Hippocampal formation (tissue), 2 donors: ENCODE measurements around the gene SLC2A4RG.
A peak's percentile ranks its signal among the peaks of the same experiment; 100 is the strongest.

Experiments
- DNase-seq, 2 donors: peaks; one replicate each; lab custom pipeline; 2025; lab: John Stamatoyannopoulos, UW

SLC2A4RG gene

DNA sequence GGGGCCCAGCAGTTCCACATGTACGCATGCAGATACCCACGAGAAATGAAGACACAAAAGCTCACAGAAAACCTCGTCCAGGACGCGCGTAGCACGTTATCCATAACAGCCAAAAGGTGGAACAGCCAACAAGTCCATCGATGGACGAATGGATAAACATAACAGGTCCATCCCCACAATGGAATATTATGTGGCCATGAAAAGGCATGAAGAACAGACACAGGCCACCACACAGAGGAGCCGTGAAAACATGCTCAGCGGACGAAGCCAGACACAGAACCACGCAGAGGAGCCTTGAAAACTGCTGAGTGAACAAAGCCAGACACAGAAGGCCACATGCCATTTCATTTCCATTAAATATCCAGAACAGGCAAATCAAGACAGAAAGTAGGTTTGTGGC lies 38.0 kb downstream of the SLC2A4RG start:
- no peak for DNase-seq

DNA sequence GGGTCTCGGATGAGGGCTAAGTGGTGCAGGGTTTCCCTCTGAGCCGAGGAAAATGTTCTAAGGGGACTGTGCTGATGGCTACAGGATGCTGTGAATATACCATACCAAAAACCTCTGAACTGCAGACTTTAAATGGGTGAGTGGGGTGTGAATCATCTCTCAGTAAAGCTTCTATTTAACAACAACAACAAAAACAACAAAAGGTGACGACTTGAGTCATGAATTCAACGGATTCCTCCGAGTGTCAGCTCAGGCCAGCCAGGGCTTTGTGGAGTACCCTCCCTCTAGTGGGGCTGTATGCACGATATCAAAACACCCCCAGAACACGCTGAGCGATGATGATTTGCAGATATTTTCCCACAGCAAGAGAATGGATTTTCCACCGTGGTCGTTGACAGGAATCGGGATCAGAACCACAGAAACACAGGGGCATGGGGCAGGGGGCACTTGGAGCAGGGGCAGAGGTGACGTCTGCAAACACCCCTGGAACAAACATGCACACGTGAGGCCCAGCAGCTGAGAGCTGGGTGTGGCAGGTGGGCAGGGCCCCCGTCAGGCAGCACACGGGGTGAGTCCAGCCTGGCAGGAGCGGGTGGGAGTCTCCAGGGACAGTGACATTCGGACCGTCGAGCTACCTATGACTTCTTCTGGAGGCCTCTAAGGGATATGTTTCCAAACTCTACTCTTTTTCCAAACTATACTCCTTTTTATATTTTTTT lies 38.6 kb downstream of the SLC2A4RG start:
- DNase-seq = no peak

DNA sequence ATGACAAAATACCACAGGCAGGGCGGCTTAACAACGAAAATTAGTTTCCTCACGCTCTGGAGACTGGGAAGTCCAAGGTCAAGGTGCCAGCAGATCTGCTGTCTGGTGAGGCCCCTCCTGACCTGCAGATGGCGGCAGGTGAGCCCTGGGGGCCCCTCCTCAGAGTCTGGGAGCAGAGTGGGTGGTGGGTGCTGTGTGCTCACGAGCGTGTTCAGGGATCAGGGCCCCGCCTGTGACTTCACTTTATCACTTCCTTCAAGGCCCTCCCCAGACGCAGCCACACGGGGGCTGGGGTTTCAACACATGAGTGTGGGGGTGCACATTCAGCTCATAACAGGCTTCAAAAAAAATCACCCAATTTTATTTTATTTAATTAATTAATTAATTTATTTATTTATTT lies 39.3 kb downstream of the SLC2A4RG start:
- DNase-seq = no peak

DNA sequence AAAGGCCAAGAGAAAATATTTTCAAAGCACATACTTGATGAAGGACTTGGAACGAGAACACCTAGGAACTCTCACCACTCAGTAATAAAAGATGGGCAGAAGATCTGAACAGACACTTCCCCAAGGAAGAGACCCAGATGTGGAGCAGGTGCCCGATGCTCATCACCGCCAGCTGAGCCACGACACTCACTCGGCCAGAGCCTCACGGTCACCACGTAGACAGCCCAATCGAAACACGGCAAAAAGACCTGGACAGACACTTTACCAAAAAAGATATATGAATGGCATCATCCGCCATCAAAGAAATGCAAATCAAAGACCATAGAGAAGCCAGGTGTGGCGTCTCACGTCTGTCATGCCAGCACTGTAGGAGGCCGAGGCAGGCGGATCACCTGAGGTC lies 41.6 kb downstream of the SLC2A4RG start:
- DNase-seq = no peak

DNA sequence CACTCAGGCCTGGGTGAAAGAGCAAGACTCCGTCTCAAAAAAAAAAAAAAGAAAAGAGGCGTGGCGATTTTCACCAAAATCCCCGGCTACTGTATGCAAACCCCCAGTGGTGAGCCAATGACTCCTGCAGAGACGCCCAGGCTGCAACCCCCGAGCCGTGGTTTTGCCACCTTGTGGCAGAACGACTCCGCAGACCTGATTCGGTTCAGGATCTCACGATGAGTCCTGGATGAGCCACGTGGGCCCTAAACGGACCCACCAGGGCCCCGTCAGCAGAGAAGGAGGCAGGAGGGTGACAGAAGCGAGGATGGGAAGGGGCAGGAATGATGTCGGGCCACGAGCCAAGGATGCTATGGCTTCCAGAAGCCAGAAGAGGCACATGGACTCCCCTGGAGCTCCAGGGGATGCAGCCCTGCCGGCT lies 42.5 kb downstream of the SLC2A4RG start:
- no peak for DNase-seq

DNA sequence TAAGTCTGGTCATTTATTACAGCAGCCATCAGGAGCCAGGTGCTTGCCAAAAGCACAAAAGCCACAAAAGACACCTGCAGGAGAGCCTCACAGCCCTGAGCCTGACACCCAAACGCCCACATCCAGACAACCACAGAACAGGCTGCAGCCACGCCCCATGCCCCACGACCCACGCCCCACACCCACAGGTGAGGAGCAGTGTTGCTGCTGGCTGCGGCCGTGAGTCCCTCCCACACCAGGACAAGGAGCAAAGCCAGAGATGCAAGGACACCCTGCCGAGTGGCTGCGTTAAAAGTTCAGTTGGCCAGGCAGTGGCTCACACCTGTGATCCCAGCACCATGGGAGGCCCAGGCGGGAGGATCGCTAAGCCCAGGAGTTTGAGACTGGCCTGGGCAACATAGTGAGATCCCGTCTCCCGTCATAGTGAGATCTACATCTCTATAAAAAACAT lies 43.0 kb downstream of the SLC2A4RG start:
- no peak for DNase-seq

DNA sequence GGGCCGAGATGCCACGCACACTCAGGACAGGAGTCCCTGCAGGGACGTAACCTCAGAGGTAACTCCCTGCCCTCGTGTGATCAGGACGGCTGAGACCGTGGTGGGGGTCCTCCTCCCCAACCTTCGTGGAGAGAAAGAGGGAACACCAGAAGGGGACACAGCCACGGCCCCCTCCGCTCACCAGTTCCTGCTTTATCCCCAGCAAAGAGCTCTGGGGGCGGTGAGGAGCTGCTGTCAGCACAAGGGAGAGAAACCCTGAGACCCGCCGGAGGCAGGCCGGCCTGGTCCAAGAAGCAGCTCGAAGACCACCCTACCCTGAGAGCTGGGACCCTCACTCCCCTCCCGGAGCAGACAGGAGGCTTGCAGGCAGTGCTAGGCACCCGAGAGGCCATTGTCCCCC lies 44.4 kb downstream of the SLC2A4RG start:
- DNase-seq = no peak

DNA sequence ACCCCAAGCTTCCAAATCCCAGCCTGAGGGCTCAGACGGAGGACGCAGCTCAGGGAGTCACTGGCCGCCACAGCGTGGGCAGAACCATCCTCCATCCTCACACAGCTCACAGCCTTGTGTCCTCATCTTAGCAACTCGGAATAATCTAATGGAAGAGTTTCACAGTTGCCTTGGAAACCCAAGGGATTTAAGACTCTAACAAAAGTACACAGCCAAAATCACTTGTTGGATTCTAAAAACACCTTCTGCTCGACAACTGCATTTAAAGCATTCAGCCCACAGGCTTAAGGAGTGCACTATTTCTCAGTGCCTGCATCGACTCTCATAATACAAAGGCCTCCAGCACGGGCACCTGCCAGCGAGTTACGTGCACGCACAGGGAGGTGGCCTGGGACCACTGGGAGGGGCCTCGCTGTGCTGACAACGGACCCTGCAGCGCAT lies 46.1 kb downstream of the SLC2A4RG start:
- DNase-seq = peak in 1 of 2 donors; percentile 39

DNA sequence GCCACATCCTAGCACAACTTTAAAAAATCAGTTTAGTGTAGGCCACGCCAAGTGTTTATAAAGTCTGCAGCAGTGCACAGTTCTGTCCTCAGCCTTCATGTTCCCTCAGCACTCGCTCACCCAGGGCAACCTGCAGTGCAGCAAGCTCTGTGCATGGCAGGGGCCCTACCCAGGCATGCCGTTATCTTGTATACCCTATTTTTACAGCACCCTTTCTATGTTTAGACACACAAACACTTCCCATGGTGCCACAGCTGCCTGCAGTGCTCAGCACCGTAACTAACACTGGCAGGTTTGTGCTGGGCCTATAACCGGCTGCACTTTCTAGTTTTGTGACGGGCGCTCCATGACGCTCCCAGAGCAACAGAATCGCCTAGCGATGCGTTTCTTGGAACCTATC lies 47.7 kb downstream of the SLC2A4RG start:
- DNase-seq = no peak

DNA sequence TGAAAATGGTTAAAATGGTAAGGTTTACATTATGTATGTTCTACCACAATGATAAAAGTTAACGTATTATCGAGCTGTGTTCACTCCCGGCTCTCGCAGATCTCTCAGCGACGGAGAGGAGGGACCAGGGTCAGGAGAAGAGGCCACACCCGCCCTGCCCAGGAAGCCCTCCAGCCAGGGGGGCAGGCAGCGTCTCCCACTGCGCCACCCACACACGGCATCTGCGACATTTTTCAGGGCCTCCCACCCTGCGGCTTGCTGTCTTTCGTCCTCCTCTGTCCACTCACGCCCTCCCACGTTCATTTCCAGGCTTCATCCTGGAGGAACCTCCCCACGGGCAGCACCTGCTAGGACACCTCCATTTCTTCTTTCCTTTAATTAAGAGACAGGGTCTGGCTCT lies 48.2 kb downstream of the SLC2A4RG start:
- DNase-seq = no peak

DNA sequence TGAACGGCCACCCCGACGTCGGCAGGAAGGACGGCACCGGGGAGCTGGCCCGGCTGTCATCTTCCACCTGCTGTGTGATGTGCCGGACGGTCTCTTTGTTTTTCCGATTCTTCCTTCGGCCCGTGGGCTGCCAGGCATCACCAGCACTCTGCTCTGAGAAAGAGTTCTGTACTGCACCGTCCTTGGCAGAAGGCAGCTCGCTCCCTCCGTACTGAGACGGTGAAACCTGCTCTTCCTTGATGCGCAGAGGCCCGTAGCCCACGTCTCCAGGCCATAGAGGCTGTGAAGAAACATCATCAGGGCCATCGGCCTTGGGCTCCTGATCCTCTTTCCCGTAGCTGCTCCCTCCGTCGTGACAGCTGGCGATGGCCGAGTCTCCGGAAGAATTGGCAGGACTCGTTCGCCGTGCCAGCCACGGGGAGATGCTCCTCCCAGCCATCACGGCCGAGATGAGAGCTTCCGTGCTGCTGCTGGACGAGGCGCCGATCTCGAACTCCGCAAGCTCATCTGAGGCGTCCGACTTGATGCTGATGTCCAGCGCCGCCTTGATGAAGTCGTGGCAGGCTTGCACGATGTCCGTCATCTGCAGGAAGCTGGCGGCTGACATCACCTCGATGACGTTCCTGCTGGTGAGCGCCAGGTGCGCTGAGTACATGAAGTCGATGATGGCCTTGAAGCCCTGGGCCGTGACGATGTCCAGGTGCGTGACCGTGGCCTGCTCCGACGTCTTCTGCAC lies 50.4 kb downstream of the SLC2A4RG start:
- DNase-seq = no peak

DNA sequence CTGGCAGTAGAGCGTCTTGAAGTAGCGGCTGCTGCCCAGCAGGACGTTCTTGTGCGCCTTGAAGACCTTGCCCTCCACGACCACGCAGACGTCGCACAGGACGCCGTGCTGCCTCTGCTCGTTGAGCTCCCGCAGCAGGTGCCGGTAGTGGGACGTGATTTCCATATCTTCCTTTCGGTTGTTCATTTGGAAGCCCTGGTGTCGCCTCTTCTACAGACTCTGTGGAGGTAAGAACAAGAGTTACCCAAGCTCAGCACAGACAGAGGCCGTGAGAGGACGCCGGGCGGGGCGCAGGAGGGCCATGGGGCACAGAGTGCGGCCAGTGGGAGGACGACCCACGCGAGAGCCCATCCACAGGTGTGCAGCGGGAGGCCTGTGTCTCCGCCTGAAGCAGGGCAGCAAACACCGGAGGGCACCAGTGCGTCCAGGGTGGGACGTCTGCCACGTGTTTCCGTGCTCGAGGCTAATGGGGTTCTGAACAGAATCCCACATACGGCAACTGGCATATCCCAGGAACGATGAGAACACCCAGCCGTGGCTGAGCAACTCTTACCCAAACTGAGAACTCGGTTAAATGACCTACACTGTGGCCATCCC lies 51.1 kb downstream of the SLC2A4RG start:
- no peak for DNase-seq

DNA sequence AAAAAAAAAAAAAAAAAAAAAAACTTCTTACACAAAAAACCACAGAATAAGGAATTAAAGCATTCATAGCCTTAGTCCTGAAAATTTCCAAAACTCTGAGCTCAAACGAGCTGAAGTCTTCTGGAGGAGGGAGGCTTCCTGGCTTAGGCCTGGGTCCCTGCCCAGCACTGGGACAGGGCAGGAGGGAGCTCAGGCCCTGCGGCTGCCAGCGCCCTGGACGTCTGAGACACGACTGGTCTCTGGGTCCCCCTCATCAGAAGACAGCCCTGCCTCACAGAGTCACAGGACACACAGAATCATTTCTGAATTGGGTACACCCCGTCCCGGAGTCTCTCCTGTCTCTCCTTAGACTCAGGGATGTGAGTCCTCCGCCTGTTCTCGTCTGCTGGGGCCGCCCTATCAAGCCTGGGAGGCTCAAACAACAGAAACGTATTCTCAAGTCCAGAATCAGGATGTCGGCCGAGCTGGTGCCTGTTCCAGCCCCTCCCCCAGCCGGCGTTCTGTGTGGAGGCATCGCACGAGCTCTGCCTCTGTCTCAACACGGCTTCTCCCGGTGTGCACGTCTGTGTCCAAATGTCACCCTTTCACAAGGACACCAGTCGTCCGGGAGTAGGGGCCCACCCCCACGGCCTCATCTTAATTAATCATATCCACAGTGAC lies 52.1 kb downstream of the SLC2A4RG start:
- DNase-seq = no peak

DNA sequence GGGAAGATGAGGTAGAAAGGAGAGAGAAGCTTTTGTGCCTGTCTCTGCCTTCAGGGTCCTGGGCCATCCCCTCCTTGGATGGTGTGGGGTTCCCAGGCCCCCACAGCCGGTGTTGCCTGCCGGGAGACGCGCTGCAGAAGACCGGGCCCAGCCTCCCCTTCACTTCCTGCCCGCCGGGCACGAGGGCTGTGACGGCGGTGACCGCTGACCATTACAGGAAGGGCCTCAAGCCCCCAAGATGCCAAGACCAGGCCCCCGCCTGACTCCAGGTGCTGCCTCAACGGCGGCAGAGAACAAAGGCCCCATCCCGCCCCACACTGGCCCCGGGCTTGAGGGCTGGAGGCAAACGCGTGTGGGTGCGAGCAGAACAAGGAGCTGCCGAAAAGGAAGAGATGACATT lies 53.3 kb downstream of the SLC2A4RG start:
- no peak for DNase-seq
